ENCODE measurements around the gene FLOT2. TPM values are rescaled to one million over a fixed set of nuclear protein-coding genes. Genes with fewer than 3 reads are reported as not detected.

The FLOT2 gene
- total and polyA plus RNA-seq, 8 donors = 32.1 to 65.2 (median 36.9) TPM

GRCh38 chr17:28899212-28899815, 1.8 kb upstream of the FLOT2 start:
- no peak overlapping the region for H3K27ac ChIP-seq
- H3K27me3 ChIP-seq = no peaks in the 10 kb centered on the region
- WGBS, 2 donors = 95 to 96% methylated on average over 5 of the region's 5 CpGs
- H3K9me3 ChIP-seq = no peaks in the 10 kb centered on the region
- TF ChIP-seq CTCF (IDR thresholded peaks at IDR 0.05) = no peak
- no peak for FAIRE-seq
- peaks cover 6 to 19% (median 14%) of the 10 kb centered on the region in 3 donors for H3K4me1 ChIP-seq
- DNase-seq = no peak
- no peak for ATAC-seq
- H3K4me3 ChIP-seq = no peak overlapping the region
- H3K36me3 ChIP-seq = no peaks in the 10 kb centered on the region
- intact Hi-C loops (cut with DNase I) = no loop called here

GRCh38 chr17:28898527-28898955, 1.0 kb upstream of the FLOT2 start:
- H3K4me1 ChIP-seq = peaks cover 6 to 22% (median 14%) of the 10 kb centered on the region in 3 donors
- ATAC-seq = no peak
- WGBS, 2 donors = 84 to 87% methylated on average over 12 of the region's 12 CpGs
- H3K9me3 ChIP-seq = no peaks in the 10 kb centered on the region
- H3K27ac ChIP-seq = peak overlapping the region in 1 of 4 donors; percentile 91
- no peaks in the 10 kb centered on the region for H3K36me3 ChIP-seq
- no peak for TF ChIP-seq CTCF (IDR thresholded peaks at IDR 0.05)
- H3K27me3 ChIP-seq = no peaks in the 10 kb centered on the region
- DNase-seq = no peak
- FAIRE-seq = no peak
- H3K4me3 ChIP-seq = no peak overlapping the region
- intact Hi-C loops (cut with DNase I) = no loop called here

GRCh38 chr17:28897769-28898526, 415 bp upstream of the FLOT2 start:
- intact Hi-C loops (cut with DNase I) = no loop called here
- no peak for FAIRE-seq
- H3K27ac ChIP-seq = peak overlapping the region; percentile 71 to 92 (median 87)
- DNase-seq = no peak
- WGBS, 2 donors = 13 to 15% methylated on average over 21 to 23 of the region's 23 CpGs
- ATAC-seq = no peak
- H3K36me3 ChIP-seq = no peaks in the 10 kb centered on the region
- no peak for TF ChIP-seq CTCF (IDR thresholded peaks at IDR 0.05)
- peak overlapping the region; percentile 52 to 83 (median 68) for H3K4me3 ChIP-seq
- peaks cover 8 to 28% (median 17%) of the 10 kb centered on the region in 3 donors for H3K4me1 ChIP-seq
- no peaks in the 10 kb centered on the region for H3K9me3 ChIP-seq
- H3K27me3 ChIP-seq = no peaks in the 10 kb centered on the region

GRCh38 chr17:28896491-28896883, 1.0 kb downstream of the FLOT2 start:
- peaks cover 8 to 28% (median 15%) of the 10 kb centered on the region in 3 donors for H3K4me1 ChIP-seq
- peak overlapping the region; percentile 52 to 83 (median 68) for H3K4me3 ChIP-seq
- H3K27me3 ChIP-seq = no peaks in the 10 kb centered on the region
- H3K36me3 ChIP-seq = no peaks in the 10 kb centered on the region
- FAIRE-seq (no peak), ATAC-seq (no peak), DNase-seq (no peak)
- WGBS, 2 donors = 7 to 18% methylated on average over 5 of the region's 5 CpGs
- no peak for TF ChIP-seq CTCF (IDR thresholded peaks at IDR 0.05)
- H3K9me3 ChIP-seq = no peaks in the 10 kb centered on the region
- intact Hi-C loops (cut with DNase I) = no loop called here
- H3K27ac ChIP-seq = peak overlapping the region; percentile 71 to 92 (median 87)
